IMR-90 (cell line): Measurements from ENCODE around the gene IGFBP5. TPM values are rescaled to one million over a fixed set of nuclear protein-coding genes. Genes with fewer than 3 reads are reported as not detected.

Source experiments
- ATAC-seq: fragments of 200-7000 bp; cut with Tn5 transposase; 2 replicates; pipeline ENCODE4 v1.9.1; 2020; ENCODE audit warnings: low read depth, mild to moderate bottlenecking, moderate library complexity
- BruUV-seq: library from RNA; stranded (reverse); fragments of 400-500 nt; replicated peaks from 2 replicates; lab custom pipeline; 2021; lab: Mats Ljungman, UMichigan
- CTCF ChIA-PET: fragments of 300-600 bp; formaldehyde crosslinking; extraction: SDS; loops from one replicate; lab custom pipeline; 2021; ENCODE audit warnings: antibody characterized with exemption; lab: Yijun Ruan, JAX
- POLR2A ChIA-PET: fragments of 300-600 bp; sonication (Branson Sonifier 250); formaldehyde crosslinking; loops from one replicate; lab custom pipeline; 2022; ENCODE audit warnings: antibody characterized with exemption; ENCODE audit not compliant: unreplicated experiment; lab: Charles Lee
- DNase-seq: peaks from one replicate; pipeline ENCODE4 v3.0.0; 2013
- H2AFZ ChIP-seq: replicated peaks from 2 replicates; pipeline ENCODE3; 2013; ENCODE audit warnings: low read length, mild to moderate bottlenecking; ENCODE audit not compliant: poor library complexity
- H2AK5ac ChIP-seq: 2 replicates; pipeline ENCODE4 v1.6.1; 2013; ENCODE audit warnings: low read depth, low read length, inconsistent platforms
- H2AK9ac ChIP-seq: replicated peaks from 2 replicates; pipeline ENCODE3; 2013; ENCODE audit warnings: mild to moderate bottlenecking, low read depth, low read length, moderate library complexity; ENCODE audit not compliant: poor library complexity
- H2BK120ac ChIP-seq: 2 replicates; pipeline ENCODE4 v1.6.1; 2013; ENCODE audit warnings: low read depth, low read length, inconsistent platforms
- H2BK15ac ChIP-seq: 3 replicates; pipeline ENCODE4 v1.6.1; 2013; ENCODE audit warnings: low read depth, low read length, inconsistent platforms
- H2BK20ac ChIP-seq: 2 replicates; pipeline ENCODE4 v1.6.1; 2013; ENCODE audit warnings: low read depth, mild to moderate bottlenecking, inconsistent platforms, low read length, moderate library complexity
- H2BK5ac ChIP-seq: 2 replicates; pipeline ENCODE4 v1.6.1; 2013; ENCODE audit warnings: mild to moderate bottlenecking, low read depth, low read length, inconsistent platforms; ENCODE audit not compliant: poor library complexity, severe bottlenecking
- H3K14ac ChIP-seq: replicated peaks from 2 replicates; pipeline ENCODE4 v1.6.1; 2013; ENCODE audit warnings: low read depth, low read length, inconsistent platforms
- H3K18ac ChIP-seq: 2 replicates; pipeline ENCODE4 v1.6.1; 2013; ENCODE audit warnings: low read depth, low read length, control low read depth
- H3K23ac ChIP-seq: 2 replicates; pipeline ENCODE4 v1.6.1; 2013; ENCODE audit warnings: low read depth, low read length, inconsistent platforms
- H3K27ac ChIP-seq: 2 replicates; pipeline ENCODE4 v1.5.1; 2013; ENCODE audit warnings: mild to moderate bottlenecking, control low read depth, low read length; ENCODE audit not compliant: insufficient read depth
- H3K27me3 ChIP-seq: 2 replicates; pipeline ENCODE4 v1.6.1; 2013; ENCODE audit warnings: low read length; ENCODE audit not compliant: control insufficient read depth, insufficient read depth
- H3K36me3 ChIP-seq: 2 replicates; pipeline ENCODE4 v1.6.1; 2013; ENCODE audit warnings: low read length, mixed read lengths; ENCODE audit not compliant: control insufficient read depth, insufficient read depth
- H3K4ac ChIP-seq: 2 replicates; pipeline ENCODE4 v1.6.1; 2013; ENCODE audit warnings: low read depth, low read length, inconsistent platforms
- H3K4me1 ChIP-seq: 2 replicates; pipeline ENCODE4 v1.6.1; 2013; ENCODE audit warnings: low read length, mixed read lengths; ENCODE audit not compliant: control insufficient read depth, insufficient read depth
- H3K4me2 ChIP-seq: 2 replicates; pipeline ENCODE4 v1.6.1; 2013; ENCODE audit warnings: low read depth, mild to moderate bottlenecking, control low read depth, low read length, moderate library complexity
- H3K4me3 ChIP-seq: 2 replicates; pipeline ENCODE4 v1.5.1; 2013; ENCODE audit warnings: low read depth, mild to moderate bottlenecking, control low read depth, low read length, moderate library complexity; ENCODE audit not compliant: insufficient read depth
- H3K56ac ChIP-seq: 2 replicates; pipeline ENCODE4 v1.6.1; 2013; ENCODE audit warnings: low read length, inconsistent platforms; ENCODE audit not compliant: insufficient read depth; ENCODE audit errors: extremely low read depth
- H3K79me1 ChIP-seq, 2 experiments: 2 replicates each; pipeline ENCODE4 v1.6.1; 2013; ENCODE audit warnings: low read length in 2 of 2, inconsistent platforms in 1 of 2, low read depth in 1 of 2
- H3K9ac ChIP-seq: 2 replicates; pipeline ENCODE4 v1.6.1; 2013; ENCODE audit warnings: low read depth, low read length, control low read depth
- H3K9me1 ChIP-seq: 2 replicates; pipeline ENCODE4 v1.6.1; 2013; ENCODE audit warnings: low read length, inconsistent platforms; ENCODE audit not compliant: insufficient read depth
- H3K9me3 ChIP-seq: 2 replicates; pipeline ENCODE4 v1.6.1; 2013; ENCODE audit warnings: low read length; ENCODE audit not compliant: control insufficient read depth, insufficient read depth
- H4K20me1 ChIP-seq: 2 replicates; pipeline ENCODE4 v1.6.1; 2013; ENCODE audit warnings: low read length, inconsistent platforms; ENCODE audit not compliant: insufficient read depth
- H4K5ac ChIP-seq: 2 replicates; pipeline ENCODE4 v1.6.1; 2013; ENCODE audit warnings: mild to moderate bottlenecking, low read depth, low read length, control low read depth
- H4K8ac ChIP-seq, 2 experiments: 2 replicates each; pipeline ENCODE4 v1.6.1; 2013; ENCODE audit warnings: low read depth in 2 of 2, low read length in 2 of 2, control low read depth in 1 of 2, inconsistent platforms in 1 of 2
- H4K91ac ChIP-seq: 2 replicates; pipeline ENCODE4 v1.6.1; 2013; ENCODE audit warnings: low read depth, low read length, inconsistent platforms; ENCODE audit not compliant: insufficient read depth
- BHLHE40 ChIP-seq: fragments of 150-350 bp; IDR thresholded peaks from 2 replicates; pipeline ENCODE4 v1.6.1; 2016; ENCODE audit warnings: mild to moderate bottlenecking, low read depth, low read length
- CHD1 ChIP-seq: IDR thresholded peaks from 2 replicates; pipeline ENCODE4 v1.6.1; 2012; ENCODE audit warnings: low read depth, low read length, improper control_type of control experiment
- MAZ ChIP-seq: IDR thresholded peaks from 2 replicates; pipeline ENCODE4 v1.6.1; 2012; ENCODE audit warnings: low read depth, mild to moderate bottlenecking, low read length, improper control_type of control experiment, moderate library complexity, borderline replicate concordance
- RCOR1 ChIP-seq: IDR thresholded peaks from 2 replicates; pipeline ENCODE4 v1.6.1; 2012; ENCODE audit warnings: mild to moderate bottlenecking, low read length, improper control_type of control experiment; ENCODE audit not compliant: insufficient replicate concordance
- SMC3 ChIP-seq: fragments of 150-350 bp; IDR thresholded peaks from 2 replicates; pipeline ENCODE4 v1.6.1; 2016; ENCODE audit warnings: low read depth, mild to moderate bottlenecking, antibody characterized with exemption, low read length, moderate library complexity
- WGBS, 2 experiments: methylation state at CpG; one replicate each; pipeline versions ENCODE4 v1.1.5 to v1.1.7; 2013; ENCODE audit warnings: missing lambda C conversion rate in 2 of 2; ENCODE audit not compliant: insufficient read length in 1 of 2; ENCODE audit errors: extremely low coverage in 2 of 2; 5-methylcytosine and 5-hydroxymethylcytosine counted together
- dilution Hi-C: fragments of 300-500 bp; cut with HindIII; formaldehyde crosslinking; loops from one replicate; pipeline ENCODE4 v1.14.3; 2018; ENCODE audit warnings: low sequenced_read_pairs; ENCODE audit not compliant: unreplicated experiment
- in situ Hi-C: fragments of 300-500 bp; cut with MboI; formaldehyde crosslinking; loops from 3 replicates; pipeline ENCODE4 v1.14.3; 2019; ENCODE audit warnings: low sequenced_read_pairs, inconsistent platforms, mixed read lengths
- intact Hi-C: fragments of 100-400 bp; cut with micrococcal nuclease; formaldehyde crosslinking; loops from 2 replicates; pipeline ENCODE4 v1.10.0; 2022
- polyA plus RNA-seq, 3 experiments: library from polyadenylated mRNA; depleted of rRNA; stranded (reverse); fragments of >200 nt; gene quantifications; 2 replicates each; pipeline ENCODE4 v1.2.3, GENCODE V29; 2012; ENCODE audit warnings: low replicate concordance in 1 of 3
- total RNA-seq: library from RNA; depleted of rRNA; stranded (reverse); fragments of >200 nt; gene quantifications from 2 replicates; pipeline ENCODE4 v1.2.3, GENCODE V29; 2012
- TF ChIP-seq, protein P1 (sequence below): fragments of 150-350 bp; IDR thresholded peaks from 2 replicates; pipeline ENCODE4 v1.6.1; 2017; ENCODE audit warnings: mild to moderate bottlenecking, antibody characterized with exemption, low read length, low read depth
- TF ChIP-seq, protein P2 (sequence below): fragments of 150-350 bp; IDR thresholded peaks from 2 replicates; pipeline ENCODE4 v1.6.1; 2016; ENCODE audit warnings: low read depth, mild to moderate bottlenecking, low read length, moderate library complexity, borderline replicate concordance
- TF ChIP-seq, protein P3 (sequence below): conservative IDR thresholded peaks from 2 replicates; pipeline ENCODE4 v1.5.1; 2012; ENCODE audit warnings: mild to moderate bottlenecking, low read depth, low read length, improper control_type of control experiment

Gene IGFBP5
- total and polyA plus RNA-seq, 2 of the 4 experiments (the other 2 are of a cell fraction): 392 to 1,339 TPM

DNA sequence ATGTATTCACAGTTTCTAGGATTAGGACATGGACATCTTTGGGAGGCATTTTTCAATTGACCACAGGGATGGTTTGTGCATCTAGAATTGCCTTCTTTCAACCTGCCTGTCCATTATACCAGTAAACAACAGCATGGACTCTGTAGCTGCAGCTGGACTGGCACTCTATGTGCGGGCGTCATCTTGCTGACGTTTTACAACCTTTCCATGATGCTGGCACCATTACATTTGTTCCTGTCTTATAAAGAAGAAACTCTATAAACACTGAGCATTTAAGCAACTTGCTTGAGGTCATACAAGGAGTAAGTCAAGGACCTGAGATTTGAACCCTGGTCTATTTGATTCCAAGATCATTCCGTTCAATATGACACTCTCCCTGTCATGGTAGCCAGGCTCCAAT, 25.4 kb upstream of the IGFBP5 start:
- BruUV-seq: no TSS peak
- ATAC-seq: no peak
- no peak overlapping the region for H2BK5ac ChIP-seq
- H4K20me1 ChIP-seq: no peaks in the 10 kb centered on the region
- DNase-seq: no peak
- no peak overlapping the region for H2AK9ac ChIP-seq
- H3K36me3 ChIP-seq: no peaks in the 10 kb centered on the region
- H3K18ac ChIP-seq: no peak overlapping the region
- ChIA-PET CTCF (no interaction called here), POLR2A (no interaction called here)
- no peak overlapping the region for H3K9ac ChIP-seq
- H3K23ac ChIP-seq: no peak overlapping the region
- H3K27ac ChIP-seq: no peak overlapping the region
- no peak overlapping the region for H3K4me3 ChIP-seq
- TF ChIP-seq, protein P1, sequence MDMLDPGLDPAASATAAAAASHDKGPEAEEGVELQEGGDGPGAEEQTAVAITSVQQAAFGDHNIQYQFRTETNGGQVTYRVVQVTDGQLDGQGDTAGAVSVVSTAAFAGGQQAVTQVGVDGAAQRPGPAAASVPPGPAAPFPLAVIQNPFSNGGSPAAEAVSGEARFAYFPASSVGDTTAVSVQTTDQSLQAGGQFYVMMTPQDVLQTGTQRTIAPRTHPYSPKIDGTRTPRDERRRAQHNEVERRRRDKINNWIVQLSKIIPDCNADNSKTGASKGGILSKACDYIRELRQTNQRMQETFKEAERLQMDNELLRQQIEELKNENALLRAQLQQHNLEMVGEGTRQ: no peak
- TF ChIP-seq CHD1 (no peak), BHLHE40 (no peak), SMC3 (no peak), RCOR1 (no peak), MAZ (no peak)
- TF ChIP-seq, protein P2, sequence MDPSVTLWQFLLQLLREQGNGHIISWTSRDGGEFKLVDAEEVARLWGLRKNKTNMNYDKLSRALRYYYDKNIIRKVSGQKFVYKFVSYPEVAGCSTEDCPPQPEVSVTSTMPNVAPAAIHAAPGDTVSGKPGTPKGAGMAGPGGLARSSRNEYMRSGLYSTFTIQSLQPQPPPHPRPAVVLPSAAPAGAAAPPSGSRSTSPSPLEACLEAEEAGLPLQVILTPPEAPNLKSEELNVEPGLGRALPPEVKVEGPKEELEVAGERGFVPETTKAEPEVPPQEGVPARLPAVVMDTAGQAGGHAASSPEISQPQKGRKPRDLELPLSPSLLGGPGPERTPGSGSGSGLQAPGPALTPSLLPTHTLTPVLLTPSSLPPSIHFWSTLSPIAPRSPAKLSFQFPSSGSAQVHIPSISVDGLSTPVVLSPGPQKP: no peak
- TF ChIP-seq, protein P3, sequence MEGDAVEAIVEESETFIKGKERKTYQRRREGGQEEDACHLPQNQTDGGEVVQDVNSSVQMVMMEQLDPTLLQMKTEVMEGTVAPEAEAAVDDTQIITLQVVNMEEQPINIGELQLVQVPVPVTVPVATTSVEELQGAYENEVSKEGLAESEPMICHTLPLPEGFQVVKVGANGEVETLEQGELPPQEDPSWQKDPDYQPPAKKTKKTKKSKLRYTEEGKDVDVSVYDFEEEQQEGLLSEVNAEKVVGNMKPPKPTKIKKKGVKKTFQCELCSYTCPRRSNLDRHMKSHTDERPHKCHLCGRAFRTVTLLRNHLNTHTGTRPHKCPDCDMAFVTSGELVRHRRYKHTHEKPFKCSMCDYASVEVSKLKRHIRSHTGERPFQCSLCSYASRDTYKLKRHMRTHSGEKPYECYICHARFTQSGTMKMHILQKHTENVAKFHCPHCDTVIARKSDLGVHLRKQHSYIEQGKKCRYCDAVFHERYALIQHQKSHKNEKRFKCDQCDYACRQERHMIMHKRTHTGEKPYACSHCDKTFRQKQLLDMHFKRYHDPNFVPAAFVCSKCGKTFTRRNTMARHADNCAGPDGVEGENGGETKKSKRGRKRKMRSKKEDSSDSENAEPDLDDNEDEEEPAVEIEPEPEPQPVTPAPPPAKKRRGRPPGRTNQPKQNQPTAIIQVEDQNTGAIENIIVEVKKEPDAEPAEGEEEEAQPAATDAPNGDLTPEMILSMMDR: no peak
- H2AFZ ChIP-seq: no peak overlapping the region
- H2AK5ac ChIP-seq: no peak overlapping the region
- in situ Hi-C loops: no loop called here
- H4K5ac ChIP-seq: no peak overlapping the region
- H3K4me2 ChIP-seq: no peak overlapping the region
- no peaks in the 10 kb centered on the region for H3K79me1 ChIP-seq
- no peak overlapping the region for H3K14ac ChIP-seq
- no peak overlapping the region for H2BK120ac ChIP-seq
- H2BK20ac ChIP-seq: no peak overlapping the region
- no peaks in the 10 kb centered on the region for H3K9me1 ChIP-seq
- H3K56ac ChIP-seq: no peak overlapping the region
- no CpG with 5 or more reads among the region's 4 CpGs for WGBS, 2 experiments
- no peak overlapping the region for H4K8ac ChIP-seq
- H3K27me3 ChIP-seq: no peaks in the 10 kb centered on the region
- no peak overlapping the region for H3K4ac ChIP-seq
- dilution Hi-C loops: no loop called here
- no peaks in the 10 kb centered on the region for H3K9me3 ChIP-seq
- H4K91ac ChIP-seq: no peak overlapping the region
- intact Hi-C loops: no loop called here
- no peak overlapping the region for H2BK15ac ChIP-seq
- H3K4me1 ChIP-seq: no peaks in the 10 kb centered on the region
